ENCODE measurements around the gene TRAF5.
"Not testable (repeated sequence)": the region's sequence is repeated elsewhere in the genome, so short reads cannot be mapped to it uniquely, and the experiment has no call there.

TRAF5 gene

DNA sequence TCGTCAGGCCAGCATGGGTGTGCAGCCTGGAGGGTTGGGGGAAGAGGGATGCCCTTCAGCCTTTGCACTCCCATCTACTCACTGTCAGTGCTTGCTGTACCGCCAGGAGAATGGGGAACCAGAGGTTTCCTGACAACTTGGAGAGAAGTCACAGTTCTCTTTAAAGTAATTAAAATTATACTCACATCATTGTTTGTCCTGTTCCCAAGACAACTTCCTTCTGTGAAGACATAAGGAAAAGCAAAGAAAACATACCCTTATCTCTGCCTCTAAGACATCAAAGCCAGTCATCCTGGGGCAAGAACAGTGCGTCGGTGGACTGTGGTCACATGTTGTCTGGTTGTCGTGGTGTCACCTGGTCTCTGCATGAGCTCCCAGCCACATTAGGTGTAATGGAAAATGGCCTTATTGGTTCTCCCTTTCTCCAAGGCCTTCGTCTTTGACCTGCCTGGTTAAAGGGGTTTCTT lies 17.6 kb downstream of the TRAF5 start:
- DNase-seq (ENCODE audit: extremely low read depth in 1 of 2, low read depth in 1 of 2): no peak

DNA sequence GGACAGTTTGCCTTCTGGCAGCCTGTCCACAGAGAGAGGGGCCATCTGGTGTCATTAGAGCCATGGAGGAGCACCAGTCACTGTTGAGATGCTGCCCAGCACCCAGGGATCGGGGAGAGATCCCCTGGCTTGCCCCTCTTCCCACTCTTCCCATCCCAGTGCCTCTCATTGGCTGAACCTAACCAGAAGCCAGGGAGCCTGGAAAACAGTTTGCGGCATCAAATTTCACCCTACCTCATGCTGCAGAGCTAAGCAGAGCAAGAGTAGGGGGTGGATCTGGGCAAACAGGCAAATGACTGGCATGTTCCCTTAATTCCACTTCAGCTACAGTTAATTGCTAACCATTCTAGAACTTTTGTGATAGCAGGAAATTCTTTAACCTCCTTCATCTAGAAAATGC lies 19.1 kb downstream of the TRAF5 start:
- no peak for DNase-seq (ENCODE audit: extremely low read depth in 1 of 2, low read depth in 1 of 2)

DNA sequence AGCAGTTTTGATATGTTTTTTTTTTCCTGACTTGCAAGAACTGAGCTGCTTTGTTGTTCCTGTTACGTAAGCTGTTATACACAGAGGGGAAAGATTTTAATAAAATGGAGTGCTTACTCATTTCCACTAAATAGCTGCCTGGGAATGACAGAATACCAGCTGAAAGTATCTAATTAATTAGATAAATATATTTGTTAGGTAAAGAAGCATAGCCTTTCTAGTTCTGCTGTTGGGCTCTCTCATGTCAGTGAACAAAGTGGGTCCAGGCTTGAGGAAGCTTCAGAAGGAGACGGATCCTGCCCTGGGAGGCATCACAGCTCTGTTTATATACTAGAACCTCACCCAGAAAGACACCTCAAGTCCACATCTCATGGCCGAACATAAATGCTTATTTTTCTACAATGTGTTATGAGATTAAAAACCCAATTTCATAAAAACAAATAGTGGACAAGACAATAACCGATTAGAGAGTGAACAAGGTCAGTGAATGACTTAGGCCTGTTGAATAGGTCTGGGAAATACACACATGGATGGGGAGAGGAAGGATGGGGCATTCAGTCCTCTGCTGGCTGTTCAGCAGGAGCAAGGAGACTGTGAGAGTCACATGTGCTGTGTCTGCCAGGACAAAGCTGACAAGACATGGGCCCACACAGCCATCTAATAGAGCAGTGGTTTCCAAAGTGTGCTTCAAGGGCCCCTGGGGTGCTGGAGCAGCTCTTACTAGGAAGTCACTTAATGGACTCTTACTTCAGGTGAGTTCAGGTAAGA lies 20.6 kb downstream of the TRAF5 start:
- DNase-seq (ENCODE audit: extremely low read depth in 1 of 2, low read depth in 1 of 2): no peak

DNA sequence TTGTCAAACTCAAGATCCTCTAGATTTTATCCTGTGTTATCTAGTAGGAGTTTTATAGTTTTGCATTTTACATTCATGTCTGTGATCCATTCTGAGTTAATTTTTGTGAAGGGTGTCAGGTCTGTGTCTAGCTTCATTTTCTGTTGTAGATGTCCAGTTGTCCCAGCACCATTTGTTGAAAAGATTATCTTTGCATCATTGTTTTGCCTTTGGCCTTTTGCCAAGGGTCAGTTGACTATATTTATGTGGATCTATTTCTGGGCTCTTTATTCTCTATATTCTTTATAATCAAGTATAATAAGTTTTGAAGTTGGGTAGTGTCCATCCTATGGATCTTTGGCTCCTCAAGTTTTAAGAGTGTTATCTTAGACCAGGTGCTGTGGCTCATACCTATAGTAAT lies 21.9 kb downstream of the TRAF5 start:
- DNase-seq (ENCODE audit: extremely low read depth in 1 of 2, low read depth in 1 of 2): no peak

DNA sequence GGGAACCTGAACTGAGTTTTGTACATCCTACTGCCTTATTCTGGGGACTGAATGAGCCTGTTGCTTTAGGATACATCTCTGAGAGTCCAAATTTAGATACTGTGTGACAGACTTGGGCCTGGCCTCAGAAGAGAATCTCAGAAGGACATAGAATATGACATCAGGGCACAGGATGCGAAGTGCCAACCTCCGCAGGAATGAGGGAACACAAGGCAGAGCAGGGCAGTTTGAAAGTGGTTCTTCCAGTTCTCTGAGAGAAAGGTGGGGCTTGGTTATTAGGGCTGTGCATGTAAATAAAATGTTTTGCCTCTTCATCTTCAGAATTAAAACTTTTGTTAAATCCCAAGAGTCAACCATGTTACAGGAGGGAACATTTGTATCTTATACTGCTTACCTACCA lies 23.1 kb downstream of the TRAF5 start:
- DNase-seq (ENCODE audit: extremely low read depth in 1 of 2, low read depth in 1 of 2): no peak

DNA sequence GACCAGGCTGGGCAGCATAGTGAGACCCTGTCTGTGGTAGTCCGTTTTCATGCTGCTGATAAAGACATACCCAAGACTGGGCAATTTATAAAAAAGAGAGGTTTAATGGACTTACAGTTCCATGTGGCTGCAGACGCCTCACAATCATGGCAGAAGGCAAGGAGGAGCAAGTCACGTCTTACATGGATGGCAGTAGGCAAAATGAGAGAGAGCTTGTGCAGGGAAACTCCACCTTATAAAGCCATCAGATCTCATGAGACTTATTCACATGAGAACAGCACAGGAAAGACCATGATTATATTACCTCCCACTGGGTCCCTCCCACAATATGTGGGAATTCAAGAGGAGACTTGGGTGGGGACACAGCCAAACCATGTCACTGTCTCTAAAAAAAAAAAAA lies 25.4 kb downstream of the TRAF5 start:
- not testable (repeated sequence) for DNase-seq (ENCODE audit: extremely low read depth in 1 of 2, low read depth in 1 of 2)

DNA sequence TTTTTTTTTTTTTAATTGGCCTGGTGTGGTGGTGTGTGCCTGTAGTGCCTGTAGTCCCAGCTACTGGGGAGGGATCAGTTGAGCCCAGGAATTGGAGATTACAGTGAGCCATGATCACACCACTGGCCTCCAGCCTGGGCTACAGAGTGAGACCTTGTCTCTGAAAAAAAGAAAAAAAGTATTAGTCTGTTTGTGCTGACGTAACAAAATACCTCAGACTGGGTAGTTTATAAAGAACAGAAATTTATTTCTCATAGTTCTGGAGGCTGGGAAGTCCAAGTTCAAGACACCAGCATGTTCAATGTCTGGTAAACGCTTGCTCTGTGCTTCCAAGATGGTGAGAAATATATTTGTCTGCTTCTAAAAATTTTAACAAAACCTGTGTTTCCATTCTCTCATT lies 25.8 kb downstream of the TRAF5 start:
- DNase-seq (ENCODE audit: extremely low read depth in 1 of 2, low read depth in 1 of 2): no peak

DNA sequence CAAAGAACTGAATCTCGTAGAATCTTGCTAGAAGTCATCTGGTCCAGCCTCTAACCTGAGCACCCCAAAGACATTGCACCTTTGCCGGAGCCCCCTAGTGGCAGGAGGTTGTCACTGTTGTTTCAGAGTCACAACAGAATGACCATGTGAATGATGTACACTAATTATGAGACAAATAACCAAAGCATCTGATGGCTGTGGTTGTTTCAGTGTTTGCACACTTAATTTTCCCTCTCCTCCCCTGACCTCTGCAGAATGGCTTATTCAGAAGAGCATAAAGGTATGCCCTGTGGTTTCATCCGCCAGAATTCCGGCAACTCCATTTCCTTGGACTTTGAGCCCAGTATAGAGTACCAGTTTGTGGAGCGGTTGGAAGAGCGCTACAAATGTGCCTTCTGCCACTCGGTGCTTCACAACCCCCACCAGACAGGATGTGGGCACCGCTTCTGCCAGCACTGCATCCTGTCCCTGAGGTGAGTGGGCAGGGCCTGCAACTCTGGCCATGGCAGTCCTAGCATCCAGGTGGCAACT lies 26.4 kb downstream of the TRAF5 start:
- peak in 1 of 2 donors; percentile 32 for DNase-seq (ENCODE audit: extremely low read depth in 1 of 2, low read depth in 1 of 2)

DNA sequence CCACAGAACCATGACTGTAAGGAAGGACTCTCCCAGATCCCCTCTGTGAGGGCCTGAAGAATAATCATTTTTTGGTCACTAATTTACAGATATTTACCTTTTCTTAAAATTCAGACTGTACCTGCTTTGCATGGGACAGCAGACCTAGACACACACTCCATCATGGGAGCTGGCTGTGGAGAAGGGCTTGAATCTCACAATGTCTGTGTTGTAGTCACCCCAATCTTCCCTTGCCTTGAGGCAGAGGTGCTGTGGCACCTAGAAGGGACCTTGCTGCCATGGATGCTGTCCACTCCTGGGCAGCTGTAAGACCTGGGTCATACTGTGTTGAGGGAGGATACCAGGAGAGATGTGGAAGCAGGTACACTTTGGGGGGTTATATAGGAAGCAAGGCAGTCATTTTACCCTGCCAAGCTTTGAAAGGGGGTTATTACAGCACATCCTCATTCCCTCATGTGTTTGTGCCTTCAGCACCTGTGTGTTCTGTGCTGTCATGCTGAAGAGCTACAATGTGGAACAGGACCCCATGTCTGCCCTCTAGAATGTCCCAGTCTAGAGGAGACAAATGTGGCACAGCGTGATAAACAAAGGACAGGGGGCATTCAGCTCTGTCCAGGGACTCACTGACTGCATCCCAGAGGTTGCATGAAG lies 27.1 kb downstream of the TRAF5 start:
- no peak for DNase-seq (ENCODE audit: extremely low read depth in 1 of 2, low read depth in 1 of 2)

DNA sequence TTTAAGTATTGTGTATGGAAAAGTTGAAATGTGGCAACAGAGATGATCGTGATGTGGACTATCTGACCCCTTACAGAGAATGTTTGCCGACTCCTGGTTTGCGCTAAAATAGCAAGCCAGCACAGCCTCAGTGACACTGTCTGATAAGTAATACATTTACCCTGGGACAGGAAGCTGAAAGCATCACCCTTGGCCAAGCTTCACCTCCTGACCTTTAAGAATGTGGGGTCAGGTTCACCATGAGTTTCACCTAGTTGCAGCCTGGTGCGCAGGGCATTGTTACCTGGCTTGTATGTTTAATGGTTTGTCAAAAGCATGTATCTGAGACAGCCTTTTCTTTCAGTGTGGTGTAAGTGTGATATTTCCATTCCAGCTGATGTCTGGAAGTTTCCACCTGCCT lies 29.2 kb downstream of the TRAF5 start:
- no peak for DNase-seq (ENCODE audit: extremely low read depth in 1 of 2, low read depth in 1 of 2)

DNA sequence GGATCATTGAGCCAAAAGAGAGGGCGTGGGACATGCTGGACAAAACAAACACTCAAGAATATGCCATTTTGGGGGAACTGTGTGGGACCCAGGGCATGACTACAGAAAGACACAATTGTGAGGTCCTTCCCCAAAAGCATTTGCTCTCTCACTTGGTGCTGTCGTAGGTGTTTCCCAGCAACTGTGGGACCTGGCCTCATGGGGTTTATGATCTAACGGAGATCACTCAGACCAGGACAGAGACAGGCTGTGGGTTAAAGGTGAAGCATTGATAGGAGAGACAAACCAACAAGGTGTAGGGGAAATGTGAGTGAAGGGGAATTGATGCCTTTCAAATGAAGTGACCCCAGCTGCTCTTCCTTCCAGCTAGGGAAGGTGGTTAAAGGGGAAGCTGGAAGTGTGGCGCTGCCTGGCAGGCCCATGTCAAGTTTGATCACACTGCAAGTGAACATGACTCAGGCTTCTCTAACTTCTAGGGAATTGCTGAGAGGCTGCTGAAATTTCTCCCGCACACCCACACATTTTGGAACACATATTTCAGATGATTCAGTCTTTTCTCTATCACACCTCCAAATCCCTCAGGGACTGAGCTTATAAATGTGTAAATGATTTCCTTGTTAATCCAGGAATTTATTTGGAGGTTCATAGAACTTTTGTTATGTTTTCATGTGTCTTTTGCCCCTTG lies 30.2 kb downstream of the TRAF5 start:
- no peak for DNase-seq (ENCODE audit: extremely low read depth in 1 of 2, low read depth in 1 of 2)

DNA sequence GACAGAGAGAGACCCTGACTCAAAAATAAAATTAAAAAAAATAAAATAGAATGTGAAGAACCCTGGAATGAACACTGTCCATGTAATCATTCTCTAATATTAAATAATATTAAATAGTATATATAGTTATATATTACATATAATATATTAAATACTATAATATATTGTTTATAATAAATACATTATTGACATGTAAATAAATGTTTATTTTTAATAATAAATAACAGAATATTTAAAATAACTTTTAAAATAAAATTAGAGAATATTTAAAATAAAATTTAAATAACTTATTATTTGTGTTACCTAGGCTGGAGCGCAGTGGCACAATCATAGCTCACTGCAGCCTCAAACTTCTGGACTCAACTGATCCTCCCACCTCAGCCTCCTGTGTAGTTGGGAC lies 32.1 kb downstream of the TRAF5 start:
- no peak for DNase-seq (ENCODE audit: extremely low read depth in 1 of 2, low read depth in 1 of 2)

DNA sequence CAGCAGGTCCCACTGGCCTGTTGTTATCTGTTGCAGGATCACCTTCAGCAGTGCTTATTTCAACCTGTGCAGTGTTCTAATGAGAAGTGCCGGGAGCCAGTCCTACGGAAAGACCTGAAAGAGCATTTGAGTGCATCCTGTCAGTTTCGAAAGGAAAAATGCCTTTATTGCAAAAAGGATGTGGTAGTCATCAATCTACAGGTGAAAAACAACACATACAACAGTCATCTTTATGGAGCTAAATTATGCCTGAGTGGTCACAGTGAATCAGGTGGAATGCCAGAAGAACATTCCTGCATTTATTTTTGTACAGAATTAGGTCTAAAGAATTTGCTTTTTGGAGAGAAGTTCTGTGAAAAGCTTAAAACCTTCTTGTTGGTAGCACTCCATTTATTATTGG lies 33.2 kb downstream of the TRAF5 start:
- DNase-seq (ENCODE audit: extremely low read depth in 1 of 2, low read depth in 1 of 2): no peak

DNA sequence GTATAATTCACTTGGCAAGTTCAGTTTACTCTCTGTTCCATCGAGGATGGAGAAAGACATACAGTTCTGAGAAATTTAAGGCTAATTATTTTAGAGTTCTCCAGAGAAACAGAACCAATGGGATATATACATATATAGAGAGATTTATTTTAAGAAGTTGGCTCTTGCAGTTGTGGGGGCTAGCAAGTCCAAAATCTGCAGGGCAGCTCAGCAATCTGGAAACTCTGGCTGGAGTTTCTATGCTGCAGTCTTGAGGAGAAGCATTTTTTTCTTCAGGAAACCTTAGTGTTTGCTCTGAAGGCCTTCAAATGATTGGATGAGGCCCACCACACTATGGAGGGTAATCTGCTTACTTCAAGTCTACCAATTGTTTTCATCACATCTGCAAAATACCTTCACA lies 34.6 kb downstream of the TRAF5 start:
- DNase-seq (ENCODE audit: extremely low read depth in 1 of 2, low read depth in 1 of 2): no peak

DNA sequence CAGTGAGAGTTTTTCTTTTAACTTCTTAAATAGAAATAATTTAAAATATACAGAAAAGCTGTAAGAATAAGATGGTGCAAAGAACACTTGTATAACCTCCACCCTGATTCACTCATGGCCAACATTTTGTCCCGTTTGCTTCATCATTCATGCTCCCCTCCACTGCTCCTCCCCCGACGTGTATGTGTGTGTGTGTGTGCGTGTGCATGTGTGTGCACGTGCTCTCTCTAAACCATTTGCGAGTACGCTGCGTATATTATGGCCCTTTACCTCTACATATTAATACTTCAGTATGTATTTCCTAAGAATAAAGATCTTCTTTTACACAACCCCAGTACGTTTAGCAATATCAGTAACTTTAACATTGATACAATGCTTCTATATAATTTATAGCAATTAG lies 43.0 kb downstream of the TRAF5 start:
- DNase-seq (ENCODE audit: extremely low read depth in 1 of 2, low read depth in 1 of 2): no peak

DNA sequence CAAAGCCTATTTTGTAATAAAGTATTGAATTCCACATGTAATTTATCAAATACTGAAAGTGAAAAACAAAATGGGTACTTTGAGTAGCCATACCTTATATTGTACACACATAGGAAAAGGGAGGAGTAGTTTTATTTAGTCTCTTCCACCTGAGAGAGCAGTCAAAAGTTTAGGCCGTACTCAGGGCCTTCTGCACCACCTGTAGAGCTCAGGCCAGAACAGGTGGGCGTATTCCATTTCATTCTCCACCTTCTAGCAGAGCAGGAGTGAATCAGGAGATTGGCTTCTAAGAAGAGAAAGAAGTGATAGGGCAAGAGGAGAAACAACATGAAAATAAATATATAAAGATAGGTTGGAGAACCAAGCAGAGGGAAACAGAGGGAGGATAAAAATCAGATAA lies 44.0 kb downstream of the TRAF5 start:
- DNase-seq (ENCODE audit: extremely low read depth in 1 of 2, low read depth in 1 of 2): no peak

DNA sequence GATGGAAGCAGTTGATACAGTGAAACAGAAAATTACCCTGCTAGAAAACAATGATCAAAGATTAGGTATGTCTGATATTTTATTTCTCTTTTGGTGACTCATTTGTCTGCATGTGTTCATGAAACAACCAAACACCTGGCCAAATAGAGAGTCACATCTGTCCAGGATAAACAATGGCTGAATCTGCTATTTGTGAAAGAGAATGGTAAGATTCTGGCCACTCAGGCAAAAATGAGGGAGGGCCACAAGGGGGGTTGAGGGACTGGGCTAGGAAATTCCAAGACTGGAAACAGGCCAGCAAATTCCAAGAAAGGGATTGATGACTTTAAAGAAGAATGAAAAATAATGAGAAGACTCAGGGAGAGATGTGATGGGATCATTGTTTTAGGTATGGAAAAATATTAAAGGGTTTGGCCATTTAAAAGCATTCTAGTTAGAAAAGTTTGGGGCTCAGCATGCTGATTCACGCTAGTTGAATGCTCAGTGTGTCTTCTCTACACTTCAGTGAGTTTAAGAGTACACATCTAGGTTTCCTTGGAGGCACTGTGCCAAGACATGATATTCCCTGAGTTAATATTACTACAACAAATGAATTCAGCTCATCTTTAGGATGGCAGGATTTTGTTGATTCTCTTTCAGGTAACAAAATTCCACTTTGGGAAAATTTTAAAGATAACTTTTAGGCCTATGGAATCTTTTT lies 44.9 kb downstream of the TRAF5 start:
- DNase-seq (ENCODE audit: extremely low read depth in 1 of 2, low read depth in 1 of 2): no peak

DNA sequence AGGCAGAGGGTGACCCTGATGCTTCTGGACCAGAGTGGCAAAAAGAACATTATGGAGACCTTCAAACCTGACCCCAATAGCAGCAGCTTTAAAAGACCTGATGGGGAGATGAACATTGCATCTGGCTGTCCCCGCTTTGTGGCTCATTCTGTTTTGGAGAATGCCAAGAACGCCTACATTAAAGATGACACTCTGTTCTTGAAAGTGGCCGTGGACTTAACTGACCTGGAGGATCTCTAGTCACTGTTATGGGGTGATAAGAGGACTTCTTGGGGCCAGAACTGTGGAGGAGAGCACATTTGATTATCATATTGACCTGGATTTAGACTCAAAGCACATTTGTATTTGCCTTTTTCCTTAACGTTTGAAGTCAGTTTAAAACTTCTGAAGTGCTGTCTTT lies 45.8 kb downstream of the TRAF5 start:
- no peak for DNase-seq (ENCODE audit: extremely low read depth in 1 of 2, low read depth in 1 of 2)

DNA sequence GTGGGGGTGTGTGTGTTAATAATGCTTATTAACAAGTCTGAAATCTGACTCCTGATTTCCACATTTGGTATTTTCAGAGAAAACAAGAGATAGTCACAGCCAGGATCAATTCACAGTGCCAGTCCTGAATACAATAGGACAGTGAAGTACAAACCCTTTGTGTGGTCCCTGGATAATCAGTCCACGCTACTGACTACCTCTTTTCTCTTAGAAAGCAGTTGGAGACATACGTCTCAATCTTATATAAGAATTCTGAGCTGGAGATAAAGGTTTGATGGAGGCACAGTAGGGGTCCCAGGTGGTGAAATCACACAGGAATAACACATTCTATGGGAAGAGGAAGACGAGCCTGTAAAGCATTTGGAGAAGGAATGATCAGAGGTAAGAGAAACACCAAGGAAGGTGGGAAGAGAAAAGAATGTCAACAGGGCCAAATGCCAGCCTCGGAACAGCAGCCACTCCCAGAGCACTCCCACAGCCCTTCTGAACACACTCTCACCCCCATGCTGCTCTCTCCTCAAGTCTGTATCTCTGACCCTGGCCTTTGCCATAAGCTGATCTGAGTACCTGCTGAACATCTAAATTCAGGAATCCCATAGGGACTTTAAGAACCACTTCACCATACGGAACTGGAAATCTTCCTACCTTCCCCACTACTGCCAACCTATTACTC lies 48.6 kb downstream of the TRAF5 start:
- no peak for DNase-seq (ENCODE audit: extremely low read depth in 1 of 2, low read depth in 1 of 2)

DNA sequence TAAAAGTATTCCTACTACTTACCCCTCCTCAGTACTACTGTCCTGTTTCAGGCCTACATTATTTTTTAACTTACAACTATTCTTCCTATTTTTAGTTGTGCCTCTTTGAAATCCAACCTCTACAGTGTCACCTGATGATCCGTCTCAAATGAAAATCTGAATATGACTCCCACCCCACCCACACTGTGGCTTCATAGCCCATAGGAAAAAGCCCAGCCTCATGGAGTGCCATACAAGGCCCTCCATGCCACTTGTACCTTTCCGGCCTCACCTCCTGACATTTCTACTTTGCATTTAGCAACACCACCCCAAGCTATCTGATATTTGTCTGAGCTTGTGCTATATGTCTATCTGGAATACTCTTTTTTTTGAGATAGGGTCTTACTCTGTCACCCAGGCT lies 49.3 kb downstream of the TRAF5 start:
- DNase-seq (ENCODE audit: extremely low read depth in 1 of 2, low read depth in 1 of 2): no peak
